HG03378 (cell line): Measurements from ENCODE around the gene RAB34.

ENCODE experiments used
- ATAC-seq: cut with Tn5 transposase; IDR thresholded peaks from one replicate; pipeline ENCODE4 v1.9.1; 2021; ENCODE audit warnings: mild to moderate bottlenecking, moderate library complexity; ENCODE audit not compliant: unreplicated experiment

RAB34 gene

DNA sequence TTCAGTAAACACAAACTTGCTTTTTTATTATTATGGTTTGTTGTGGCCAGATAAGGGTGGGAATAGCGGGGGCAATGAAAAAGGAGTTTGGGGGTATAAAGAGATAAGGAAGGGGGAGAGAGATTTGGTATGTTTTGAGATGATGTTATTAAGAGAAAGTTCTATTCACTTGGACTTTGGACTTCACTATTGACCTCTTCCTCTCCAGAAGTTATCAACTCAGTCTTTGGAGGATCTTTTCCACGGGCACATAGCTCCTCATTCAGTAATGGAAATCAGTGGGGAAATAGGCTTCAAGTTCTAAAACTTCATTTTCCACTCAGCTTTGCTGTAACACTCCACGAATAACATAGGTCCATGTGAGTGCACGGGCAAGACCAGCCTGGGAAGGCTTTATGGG, 29.2 kb downstream of the RAB34 start:
- no peak for ATAC-seq

DNA sequence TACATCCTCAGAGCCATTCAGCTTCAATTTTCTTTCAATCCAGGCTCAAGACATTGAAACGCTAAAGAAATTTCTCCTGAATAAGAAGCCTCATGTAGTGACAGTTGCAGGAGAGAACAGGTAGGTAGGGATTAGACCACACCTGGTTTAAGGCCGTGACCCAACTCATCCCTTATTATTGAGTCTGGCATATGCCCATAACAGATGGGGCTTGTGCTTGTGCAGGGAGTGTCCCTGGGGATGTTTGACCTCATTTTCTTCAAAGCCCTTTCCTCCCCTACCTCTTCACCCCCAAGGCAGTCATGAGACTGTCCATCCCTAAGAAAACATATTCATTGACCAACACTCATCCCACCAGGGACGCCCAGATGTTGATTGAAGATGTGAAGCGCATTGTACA, 31.4 kb downstream of the RAB34 start:
- ATAC-seq: no peak

- no peak for ATAC-seq
Measured at GRCh38 chr17:28685366-28685765, 32.3 kb downstream of the RAB34 start.

DNA sequence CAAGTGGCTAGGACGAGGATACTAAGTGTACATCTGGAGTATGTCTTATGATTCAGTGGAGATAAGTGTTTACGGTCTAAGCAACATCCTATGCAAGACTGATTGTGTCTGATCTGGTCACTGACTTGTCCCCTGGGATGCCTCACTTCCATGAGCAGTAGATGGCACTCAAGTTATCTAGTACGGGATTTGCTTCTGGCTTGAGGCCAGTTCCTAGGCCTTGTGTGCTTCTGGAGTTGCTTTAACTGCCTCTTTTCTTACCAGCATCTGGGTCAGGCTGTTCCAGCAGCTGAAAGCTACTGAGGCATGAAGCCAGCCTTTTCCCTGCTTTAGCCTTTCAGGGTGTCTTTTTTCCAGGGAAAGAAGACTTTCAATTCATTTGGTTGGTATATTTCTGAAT, 32.7 kb downstream of the RAB34 start:
- no peak for ATAC-seq

GRCh38 chr17:28682655-28683054, 35.0 kb downstream of the RAB34 start:
- no peak for ATAC-seq

- no peak for ATAC-seq
Measured at GRCh38 chr17:28675980-28676379, 41.7 kb downstream of the RAB34 start.

- no peak for ATAC-seq
Measured at GRCh38 chr17:28675490-28675889, 42.2 kb downstream of the RAB34 start.

- ATAC-seq: no peak
Measured at GRCh38 chr17:28669918-28670317, 47.8 kb downstream of the RAB34 start.

- ATAC-seq: no peak
Measured at GRCh38 chr17:28667870-28668269, 49.8 kb downstream of the RAB34 start.

GRCh38 chr17:28665994-28666393, 51.7 kb downstream of the RAB34 start:
- no peak for ATAC-seq
